Lower lobe of right lung (tissue), 2 donors: ENCODE measurements around the gene SMAD6. TPM values are rescaled to one million over a fixed set of nuclear protein-coding genes. Genes with fewer than 3 reads are reported as not detected.
A peak's percentile ranks its signal among the peaks of the same experiment; 100 is the strongest.

ENCODE experiments used
- ATAC-seq, 2 donors: fragments of 200-7000 bp; cut with Tn5 transposase; one replicate each; pipeline ENCODE4 v1.9.1; 2020 to 2022; ENCODE audit warnings: mild to moderate bottlenecking in 2 of 2, moderate library complexity in 2 of 2
- DNase-seq: peaks from one replicate; pipeline ENCODE4 v3.0.0-alpha.2; 2020
- H3K27ac ChIP-seq: fragments of 200-600 bp; one replicate; pipeline ENCODE4 v1.8.0; 2022
- H3K27me3 ChIP-seq: fragments of 200-600 bp; one replicate; pipeline ENCODE4 v1.8.0; 2022; ENCODE audit warnings: low read depth
- H3K36me3 ChIP-seq: fragments of 200-600 bp; one replicate; pipeline ENCODE4 v1.8.0; 2022; ENCODE audit warnings: mild to moderate bottlenecking
- H3K4me1 ChIP-seq: fragments of 200-600 bp; one replicate; pipeline ENCODE4 v1.8.0; 2022
- H3K4me3 ChIP-seq: fragments of 200-600 bp; one replicate; pipeline ENCODE4 v1.8.0; 2022; ENCODE audit warnings: mild to moderate bottlenecking
- H3K9me3 ChIP-seq: fragments of 200-600 bp; one replicate; pipeline ENCODE4 v1.8.0; 2022
- intact Hi-C: fragments of 100-400 bp; cut with DNase I; formaldehyde crosslinking; loops from one replicate; pipeline ENCODE4 v1.11.0; 2022
- total RNA-seq: library from RNA; stranded (reverse); fragmentation: NEBNext Ultra II Directional; extraction: Animal tissue kit (Norgen Biotek cat#: 25700); gene quantifications from one replicate; pipeline ENCODE4 v1.2.1, GENCODE V29; 2021
- TF ChIP-seq, protein P1 (sequence below): fragments of 200-600 bp; IDR thresholded peaks from one replicate; pipeline ENCODE4 v1.8.0; 2022; ENCODE audit warnings: antibody characterized with exemption, mild to moderate bottlenecking
- donor health status: DM: no; HTN: yes; CAD: no; lungs with severe emphysema.

Gene SMAD6
- total RNA-seq, 1 donor from 2014 or later: 159 TPM

DNA sequence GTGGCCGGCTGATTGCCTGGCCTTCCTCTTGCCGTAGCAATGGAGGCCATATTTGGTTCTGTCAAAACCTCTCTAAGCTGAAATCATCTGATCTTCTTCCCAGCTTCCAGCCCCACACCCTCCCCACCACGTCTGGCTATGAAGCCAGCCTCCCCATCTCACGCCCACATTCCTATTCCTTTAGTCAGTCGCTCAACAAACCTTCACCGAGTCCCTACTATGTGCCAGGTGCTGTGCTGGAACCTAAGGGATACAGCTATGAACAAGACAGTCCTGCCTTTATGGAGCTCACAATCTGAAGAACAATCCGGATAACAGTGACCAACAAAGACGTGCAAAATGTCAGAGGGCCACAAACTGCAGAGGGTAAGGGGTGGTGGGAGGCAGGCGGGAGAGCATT, 31.9 kb upstream of the SMAD6 start:
- no peaks in the 10 kb centered on the region for H3K27me3 ChIP-seq
- DNase-seq (no peak), ATAC-seq (no peak)
- TF ChIP-seq, protein P1, sequence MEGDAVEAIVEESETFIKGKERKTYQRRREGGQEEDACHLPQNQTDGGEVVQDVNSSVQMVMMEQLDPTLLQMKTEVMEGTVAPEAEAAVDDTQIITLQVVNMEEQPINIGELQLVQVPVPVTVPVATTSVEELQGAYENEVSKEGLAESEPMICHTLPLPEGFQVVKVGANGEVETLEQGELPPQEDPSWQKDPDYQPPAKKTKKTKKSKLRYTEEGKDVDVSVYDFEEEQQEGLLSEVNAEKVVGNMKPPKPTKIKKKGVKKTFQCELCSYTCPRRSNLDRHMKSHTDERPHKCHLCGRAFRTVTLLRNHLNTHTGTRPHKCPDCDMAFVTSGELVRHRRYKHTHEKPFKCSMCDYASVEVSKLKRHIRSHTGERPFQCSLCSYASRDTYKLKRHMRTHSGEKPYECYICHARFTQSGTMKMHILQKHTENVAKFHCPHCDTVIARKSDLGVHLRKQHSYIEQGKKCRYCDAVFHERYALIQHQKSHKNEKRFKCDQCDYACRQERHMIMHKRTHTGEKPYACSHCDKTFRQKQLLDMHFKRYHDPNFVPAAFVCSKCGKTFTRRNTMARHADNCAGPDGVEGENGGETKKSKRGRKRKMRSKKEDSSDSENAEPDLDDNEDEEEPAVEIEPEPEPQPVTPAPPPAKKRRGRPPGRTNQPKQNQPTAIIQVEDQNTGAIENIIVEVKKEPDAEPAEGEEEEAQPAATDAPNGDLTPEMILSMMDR: no peak
- no peaks in the 10 kb centered on the region for H3K9me3 ChIP-seq
- H3K4me1 ChIP-seq: no peaks in the 10 kb centered on the region
- no peaks in the 10 kb centered on the region for H3K36me3 ChIP-seq
- intact Hi-C loops: no loop called here
- no peak overlapping the region for H3K27ac ChIP-seq
- no peak overlapping the region for H3K4me3 ChIP-seq

DNA sequence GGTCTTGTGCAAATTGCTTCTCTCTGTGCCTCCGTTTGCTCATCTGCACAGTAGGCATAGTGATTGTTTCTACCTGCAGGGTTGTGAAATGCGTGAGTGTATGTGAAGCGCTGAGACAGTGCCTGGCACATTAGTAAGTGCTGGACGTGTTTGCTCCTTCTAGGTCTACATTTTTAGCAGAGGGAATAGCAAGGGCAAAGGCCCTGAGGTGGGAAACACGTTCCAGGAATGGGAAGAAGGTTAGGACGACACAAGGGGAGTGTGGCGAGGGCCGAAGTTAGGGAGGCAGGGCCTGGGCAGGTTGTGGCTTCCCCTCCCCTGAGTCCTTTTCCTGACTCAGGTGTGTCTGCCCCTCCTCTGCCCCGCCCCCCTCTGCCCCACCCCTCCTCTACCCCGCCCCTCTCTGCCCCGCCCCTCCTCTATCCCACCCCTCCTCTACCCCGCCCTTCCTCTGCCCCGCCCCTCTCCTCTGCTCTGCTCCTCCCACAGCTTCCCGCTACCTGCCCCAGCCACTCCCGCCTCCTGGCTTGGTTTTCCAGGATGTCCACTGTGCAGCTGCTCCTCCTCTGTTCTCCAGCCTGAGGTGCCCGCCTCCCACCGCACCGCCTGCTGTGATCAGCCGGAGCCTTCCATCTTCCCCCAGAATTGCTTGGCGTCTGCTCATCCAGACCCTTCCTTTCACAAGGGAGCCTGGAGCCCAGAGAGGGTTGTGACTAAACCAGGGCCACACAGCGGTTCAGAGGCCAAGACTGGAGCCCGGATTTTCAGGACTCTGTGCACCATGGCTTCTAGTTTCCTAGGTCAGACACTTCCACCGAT, 31.1 kb upstream of the SMAD6 start:
- Histone ChIP-seq H3K27me3 (no peaks in the 10 kb centered on the region), H3K27ac (no peak overlapping the region), H3K9me3 (no peaks in the 10 kb centered on the region), H3K4me1 (peaks cover 7% of the 10 kb centered on the region), H3K4me3 (no peak overlapping the region), H3K36me3 (no peaks in the 10 kb centered on the region)
- TF ChIP-seq, protein P1: no peak
- intact Hi-C loops: no loop called here
- peak; percentile 87 to 94 for ATAC-seq
- peak; percentile 77 for DNase-seq

DNA sequence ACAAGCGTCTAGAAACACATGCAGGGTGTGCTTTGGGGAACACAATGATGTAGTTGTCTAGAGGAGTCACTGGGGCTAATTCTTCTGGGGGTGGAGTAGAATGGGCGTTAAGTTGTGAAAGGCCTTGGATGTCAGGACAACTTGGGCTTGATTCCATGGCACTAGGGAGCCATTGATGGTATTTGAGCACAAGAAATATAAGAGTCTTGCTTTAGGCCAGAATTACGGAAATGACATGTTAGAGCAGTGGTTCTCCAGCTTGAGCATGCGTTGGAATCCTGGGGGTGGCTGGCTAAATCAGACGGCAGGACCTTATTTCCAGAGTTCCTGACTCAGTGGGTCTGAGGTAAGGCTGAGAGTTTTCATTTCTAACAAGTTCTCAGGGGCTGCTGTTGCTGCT, 29.2 kb upstream of the SMAD6 start:
- Histone ChIP-seq H3K27me3 (no peaks in the 10 kb centered on the region), H3K27ac (no peak overlapping the region), H3K4me1 (peaks cover 7% of the 10 kb centered on the region), H3K4me3 (no peak overlapping the region), H3K36me3 (no peaks in the 10 kb centered on the region), H3K9me3 (no peaks in the 10 kb centered on the region)
- TF ChIP-seq, protein P1: no peak
- ATAC-seq: no peak
- no peak for DNase-seq
- intact Hi-C loops: no loop called here

DNA sequence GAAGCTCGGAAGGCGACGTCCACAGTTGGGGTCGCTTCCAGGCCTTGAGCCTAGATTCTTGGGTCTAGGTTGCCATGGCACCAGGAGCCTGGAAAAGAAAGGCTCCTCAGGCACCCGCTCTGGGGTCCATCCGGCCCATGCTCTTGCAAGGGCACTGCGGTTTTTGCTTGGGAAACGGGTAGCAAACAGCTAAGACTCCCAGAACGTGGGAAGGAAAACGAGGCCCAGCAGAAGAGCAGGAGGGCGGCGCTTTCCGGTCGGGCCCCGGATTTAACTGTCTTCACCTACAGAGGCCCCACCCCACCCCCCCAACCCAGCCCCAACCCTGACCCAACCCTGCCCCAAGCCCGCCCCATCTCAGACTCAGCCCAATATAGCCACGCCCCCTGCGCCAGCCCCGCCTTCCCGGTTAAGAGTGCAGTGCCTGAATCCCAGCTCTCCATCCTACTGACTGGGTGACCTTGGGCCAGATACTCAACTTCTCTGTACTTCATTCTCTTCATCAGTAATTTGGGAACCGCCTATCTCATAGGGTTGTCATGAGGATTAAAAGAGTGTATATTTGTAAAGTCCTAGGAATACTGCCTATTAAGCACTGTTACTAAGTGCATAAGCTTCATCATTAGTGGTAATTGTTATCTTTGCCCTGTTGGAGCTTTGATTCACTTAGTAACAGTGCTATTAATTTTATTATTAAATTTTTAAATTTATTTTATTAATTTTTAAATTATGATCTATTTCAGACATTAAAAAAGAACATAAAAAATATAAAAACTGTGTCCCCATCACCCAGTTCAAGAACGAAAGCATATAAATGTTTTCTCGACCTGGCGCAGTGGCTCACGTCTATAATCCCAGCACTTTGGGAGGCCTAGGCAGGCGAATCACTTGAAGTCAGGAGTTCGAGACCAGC, 28.4 kb upstream of the SMAD6 start:
- Histone ChIP-seq H3K27ac (no peak overlapping the region), H3K27me3 (no peaks in the 10 kb centered on the region), H3K36me3 (no peaks in the 10 kb centered on the region), H3K9me3 (no peaks in the 10 kb centered on the region), H3K4me3 (no peak overlapping the region), H3K4me1 (peaks cover 15% of the 10 kb centered on the region)
- DNase-seq (peak; percentile 79), ATAC-seq (peak; percentile 13 to 45)
- intact Hi-C loops: no loop called here
- TF ChIP-seq, protein P1: no peak

DNA sequence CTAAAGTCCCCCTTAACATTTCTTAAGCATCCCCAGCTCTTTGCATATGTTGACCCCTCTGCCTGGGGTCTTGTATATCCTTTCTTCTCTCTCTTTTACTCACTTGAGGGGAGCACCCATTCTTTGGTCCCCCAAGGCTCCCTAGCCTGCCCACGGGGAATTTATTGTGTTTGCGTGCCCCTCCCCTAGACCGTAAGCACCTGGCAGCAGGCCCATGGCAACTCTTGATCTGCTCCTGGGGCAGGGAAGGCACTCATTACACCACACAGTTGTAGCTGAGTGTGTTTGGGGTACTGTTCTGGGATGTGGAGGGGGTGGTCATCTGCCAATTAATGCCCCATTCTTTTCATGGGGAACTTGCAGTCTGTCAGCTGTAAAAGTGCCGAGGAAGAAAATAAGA, 27.3 kb upstream of the SMAD6 start:
- DNase-seq (no peak), ATAC-seq (no peak)
- intact Hi-C loops: no loop called here
- H3K4me1 ChIP-seq: peaks cover 26% of the 10 kb centered on the region
- H3K27me3 ChIP-seq: no peaks in the 10 kb centered on the region
- no peaks in the 10 kb centered on the region for H3K36me3 ChIP-seq
- TF ChIP-seq, protein P1: no peak
- H3K4me3 ChIP-seq: no peak overlapping the region
- H3K27ac ChIP-seq: no peak overlapping the region
- H3K9me3 ChIP-seq: no peaks in the 10 kb centered on the region
